Mucosa of rectum (tissue), 2 donors: ENCODE measurements around the gene SKP1.

Experiments
- H3K27ac ChIP-seq, 2 donors: one replicate each; pipeline ENCODE4 v1.7.0; 2013; ENCODE audit warnings: inconsistent platforms in 2 of 2, low read depth in 2 of 2, low read length in 2 of 2
- H3K27me3 ChIP-seq, 2 donors: one replicate each; pipeline ENCODE4 v1.7.0; 2013; ENCODE audit warnings: low read length in 2 of 2; ENCODE audit not compliant: control insufficient read depth in 2 of 2, insufficient read depth in 2 of 2
- H3K36me3 ChIP-seq, 2 donors: one replicate each; pipeline ENCODE4 v1.7.0; 2013; ENCODE audit warnings: low read length in 2 of 2; ENCODE audit not compliant: control insufficient read depth in 2 of 2, insufficient read depth in 2 of 2
- H3K4me1 ChIP-seq, 2 donors: one replicate each; pipeline ENCODE4 v1.7.0; 2013; ENCODE audit warnings: low read length in 2 of 2, mild to moderate bottlenecking in 1 of 2; ENCODE audit not compliant: control insufficient read depth in 2 of 2, insufficient read depth in 2 of 2
- H3K4me3 ChIP-seq, 2 donors: one replicate each; pipeline ENCODE4 v1.7.0; 2013; ENCODE audit warnings: low read length in 2 of 2
- H3K9ac ChIP-seq, 2 donors: one replicate each; pipeline ENCODE4 v1.7.0; 2013; ENCODE audit warnings: low read length in 2 of 2, low read depth in 1 of 2, mild to moderate bottlenecking in 1 of 2
- H3K9me3 ChIP-seq, 2 donors: one replicate each; pipeline ENCODE4 v1.7.0; 2013; ENCODE audit warnings: low read length in 2 of 2; ENCODE audit not compliant: control insufficient read depth in 2 of 2
- donor health status: healthy.
- donor health status: Normal muscosa, but diverticular disease.

SKP1 gene

DNA sequence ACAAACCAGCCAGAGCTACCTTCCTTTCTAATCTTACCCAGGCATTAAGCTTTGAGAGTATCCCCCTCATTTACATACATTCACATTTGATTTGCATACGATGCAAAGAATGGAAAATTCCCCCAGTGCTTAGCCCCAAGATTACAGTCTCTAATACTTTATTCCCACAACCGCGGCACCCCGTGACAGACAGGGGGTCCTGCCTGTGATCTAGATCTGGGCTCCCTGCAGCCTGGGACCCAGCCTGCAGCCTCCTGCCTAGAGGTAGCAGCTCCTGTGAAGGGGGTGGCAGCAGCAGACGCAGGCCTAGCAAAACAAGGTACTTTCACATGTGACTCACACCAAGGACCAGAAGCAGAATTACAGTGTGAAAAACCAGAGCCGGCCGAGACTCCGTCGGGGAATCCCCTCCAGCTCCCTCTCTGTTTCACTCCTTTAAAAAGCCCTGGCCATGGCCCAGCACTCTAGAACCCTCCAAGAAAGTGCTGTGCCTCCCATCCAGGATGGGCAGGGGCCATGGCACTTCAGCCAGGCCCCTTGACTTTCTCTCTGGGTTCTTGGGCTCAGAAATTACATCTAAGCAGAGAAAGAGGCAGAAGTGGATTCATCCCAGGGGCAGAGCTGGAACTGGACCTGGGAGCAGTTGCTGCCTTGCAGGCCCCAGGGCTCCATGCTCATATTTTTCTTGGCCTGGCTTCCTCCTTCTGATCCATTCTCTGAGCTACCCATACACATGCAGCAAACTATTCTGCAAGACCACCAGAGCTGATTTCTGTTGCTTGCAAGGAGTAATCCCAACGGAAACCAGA, 76.3 kb downstream of the SKP1 start:
- Histone ChIP-seq H3K9ac (no peak overlapping the region), H3K27me3 (no peaks in the 10 kb centered on the region), H3K27ac (peak overlapping the region in 1 of 2 donors; percentile 56), H3K4me1 (peaks cover 0 to 15% of the 10 kb centered on the region in 2 donors), H3K4me3 (no peak overlapping the region), H3K9me3 (no peaks in the 10 kb centered on the region), H3K36me3 (no peaks in the 10 kb centered on the region)

DNA sequence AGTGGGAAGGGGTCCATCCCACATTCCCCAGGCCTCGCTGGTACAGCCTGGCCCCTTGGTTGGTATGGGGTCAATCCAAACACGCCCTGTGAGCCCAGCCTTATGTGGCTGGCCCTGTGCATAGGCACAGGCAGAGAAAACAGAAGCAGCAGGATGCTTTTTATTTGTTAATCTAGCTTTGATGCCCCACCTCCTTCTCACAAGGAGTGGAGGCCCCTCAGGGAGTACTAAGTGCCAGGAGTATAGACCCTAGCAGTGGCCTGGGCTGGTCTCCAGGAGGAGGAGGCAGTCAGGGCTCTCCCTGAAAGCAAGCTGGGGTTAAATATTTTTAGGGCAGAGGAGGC, 76.8 kb downstream of the SKP1 start:
- H3K27ac ChIP-seq, result no peak overlapping the region
- H3K9ac ChIP-seq, result no peak overlapping the region
- H3K4me1 ChIP-seq, result peaks cover 0 to 14% of the 10 kb centered on the region in 2 donors
- no peaks in the 10 kb centered on the region for H3K36me3 ChIP-seq
- no peaks in the 10 kb centered on the region for H3K27me3 ChIP-seq
- no peaks in the 10 kb centered on the region for H3K9me3 ChIP-seq
- no peak overlapping the region for H3K4me3 ChIP-seq

DNA sequence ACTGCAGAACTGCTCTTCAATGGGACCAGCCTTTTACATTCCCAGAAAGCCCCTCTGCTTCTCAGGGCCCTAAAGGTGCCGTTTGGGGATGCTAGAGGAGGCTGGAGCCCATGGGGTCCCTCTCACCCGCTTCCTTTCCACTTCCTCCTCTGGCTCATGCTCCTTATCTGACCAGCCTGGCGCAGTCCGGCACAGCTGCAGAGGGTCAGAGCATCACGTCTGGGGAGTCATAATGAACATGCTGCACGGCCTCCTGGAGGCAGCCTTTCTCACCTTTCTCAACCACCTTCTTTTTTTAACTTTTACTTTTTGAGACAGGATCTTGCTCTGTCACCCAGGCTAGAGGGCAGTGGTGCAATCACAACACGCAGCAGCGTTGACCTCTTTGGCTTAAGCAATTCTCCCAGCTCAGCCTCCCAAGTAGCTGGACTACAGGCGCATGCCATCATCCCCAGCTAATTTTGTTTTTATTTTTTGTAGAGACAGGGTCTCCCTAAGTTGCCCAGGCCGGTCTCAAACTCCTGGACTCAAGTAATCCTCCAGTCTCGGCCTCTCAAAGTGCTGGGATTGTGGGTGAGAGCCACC, 77.4 kb downstream of the SKP1 start:
- Histone ChIP-seq H3K9ac (no peak overlapping the region), H3K27ac (no peak overlapping the region), H3K4me3 (no peak overlapping the region), H3K4me1 (peaks cover 0 to 13% of the 10 kb centered on the region in 2 donors), H3K27me3 (no peaks in the 10 kb centered on the region), H3K9me3 (no peaks in the 10 kb centered on the region), H3K36me3 (no peaks in the 10 kb centered on the region)
